NCI-H1694 treated with DMSO at 0.1 percent for 48 hours (cell line): Measurements from ENCODE around the gene OR7D4.
"Not testable (repeated sequence)": the region's sequence is repeated elsewhere in the genome, so short reads cannot be mapped to it uniquely, and the experiment has no call there.

ENCODE experiments used
- DNase-seq: peaks from one replicate; lab custom pipeline; 2025; lab: John Stamatoyannopoulos, UW

OR7D4 gene

GRCh38 chr19:9219489-9219888, at the start of gene OR7D4:
OR7D4 (minus strand) TSS chr19:9219589; CDS start chr19:9214837, 4,752 bp downstream.
- DNase-seq = no peak

GRCh38 chr19:9251236-9251635, 31.8 kb upstream of the OR7D4 start:
- no peak for DNase-seq

GRCh38 chr19:9250630-9251029, 31.2 kb upstream of the OR7D4 start, which contains the start of gene OR7E24:
OR7E24 (plus strand) TSS chr19:9250930; CDS start chr19:9251044, 114 bp downstream.
- DNase-seq = no peak

- DNase-seq = peak; percentile 8
Observed at GRCh38 chr19:9205501-9206113, 13.8 kb downstream of the OR7D4 start.

GRCh38 chr19:9198044-9198443, 21.3 kb downstream of the OR7D4 start:
- DNase-seq = not testable (repeated sequence)

- DNase-seq = no peak
Observed at GRCh38 chr19:9189535-9189934, 29.9 kb downstream of the OR7D4 start.

GRCh38 chr19:9187191-9187590, 32.2 kb downstream of the OR7D4 start:
- DNase-seq = no peak

GRCh38 chr19:9183000-9183399, 36.4 kb downstream of the OR7D4 start:
- DNase-seq = no peak

GRCh38 chr19:9178901-9179300, 40.5 kb downstream of the OR7D4 start, which contains the start of gene OR7D2:
OR7D2 (plus strand) TSS chr19:9178979; CDS start chr19:9185782, 6,803 bp downstream.
- DNase-seq = no peak

- DNase-seq = no peak
Observed at GRCh38 chr19:9175326-9175725, 44.1 kb downstream of the OR7D4 start.

- no peak for DNase-seq
Observed at GRCh38 chr19:9171393-9171991, 47.9 kb downstream of the OR7D4 start.

GRCh38 chr19:9166846-9167245, 52.5 kb downstream of the OR7D4 start:
- DNase-seq = no peak

- DNase-seq = no peak
Observed at GRCh38 chr19:9165261-9165660, 54.1 kb downstream of the OR7D4 start.

- DNase-seq = no peak
Observed at GRCh38 chr19:9161427-9161826, 58.0 kb downstream of the OR7D4 start.
